ENCODE results near the gene TXNDC2.
"Not testable (repeated sequence)": the region's sequence is repeated elsewhere in the genome, so short reads cannot be mapped to it uniquely, and the experiment has no call there.

The TXNDC2 gene

GRCh38 chr18:9905401-9905922, 19.7 kb downstream of the TXNDC2 start:
- no peak overlapping the region for H3K27ac ChIP-seq
- no peak for DNase-seq (ENCODE audit: low spot score)
- no peak overlapping the region for H3K4me3 ChIP-seq
- TF ChIP-seq CTCF (IDR thresholded peaks at IDR 0.05) = no peak

- Histone ChIP-seq H3K27ac (no peak overlapping the region), H3K4me3 (no peak overlapping the region)
- TF ChIP-seq CTCF (IDR thresholded peaks at IDR 0.05) = no peak
- no peak for DNase-seq (ENCODE audit: low spot score)
These were observed 20.7 kb downstream of the TXNDC2 start for GRCh38 chr18:9906481-9906880.

- no peak for DNase-seq (ENCODE audit: low spot score)
- Histone ChIP-seq H3K4me3 (no peak overlapping the region), H3K27ac (no peak overlapping the region)
- no peak for TF ChIP-seq CTCF (IDR thresholded peaks at IDR 0.05)
These were observed 22.1 kb downstream of the TXNDC2 start for GRCh38 chr18:9907867-9908266.

- H3K4me3 ChIP-seq = no peak overlapping the region
- H3K27ac ChIP-seq = no peak overlapping the region
- TF ChIP-seq CTCF (IDR thresholded peaks at IDR 0.05) = no peak
- DNase-seq (ENCODE audit: low spot score) = no peak
These were observed 24.3 kb downstream of the TXNDC2 start for GRCh38 chr18:9910071-9910470.

- no peak for TF ChIP-seq CTCF (IDR thresholded peaks at IDR 0.05)
- Histone ChIP-seq H3K27ac (no peak overlapping the region), H3K4me3 (no peak overlapping the region)
- DNase-seq (ENCODE audit: low spot score) = no peak
These were observed 24.9 kb downstream of the TXNDC2 start for GRCh38 chr18:9910661-9911060.

GRCh38 chr18:9911226-9911625, 25.5 kb downstream of the TXNDC2 start:
- DNase-seq (ENCODE audit: low spot score) = no peak
- no peak for TF ChIP-seq CTCF (IDR thresholded peaks at IDR 0.05)
- H3K27ac ChIP-seq = no peak overlapping the region
- H3K4me3 ChIP-seq = no peak overlapping the region

- H3K27ac ChIP-seq; DNase-seq (ENCODE audit: low spot score); H3K4me3 ChIP-seq: not testable (repeated sequence)
These were observed 26.5 kb downstream of the TXNDC2 start for GRCh38 chr18:9912285-9912684.

- no peak for DNase-seq (ENCODE audit: low spot score)
- Histone ChIP-seq H3K4me3 (peak overlapping the region; percentile 88), H3K27ac (peak overlapping the region; percentile 97 to 99)
- no peak for TF ChIP-seq CTCF (IDR thresholded peaks at IDR 0.05)
These were observed 27.4 kb downstream of the TXNDC2 start for GRCh38 chr18:9913151-9913525.

Measured in coronary artery (tissue), 2 donors.